BLaER1 (cell line): ENCODE measurements around the gene USP8.

Experiments used
- H3K27ac ChIP-seq: shearing (Covaris generic); formaldehyde crosslinking; 2 replicates; pipeline ENCODE4 v1.8.1; 2022
- H3K27me3 ChIP-seq: shearing (Covaris generic); formaldehyde crosslinking; 2 replicates; pipeline ENCODE4 v1.8.1; 2022
- H3K36me3 ChIP-seq: shearing (Covaris generic); formaldehyde crosslinking; 2 replicates; pipeline ENCODE4 v1.8.1; 2022
- H3K4me1 ChIP-seq: shearing (Covaris generic); formaldehyde crosslinking; 2 replicates; pipeline ENCODE4 v1.8.1; 2022
- H3K4me2 ChIP-seq: shearing (Covaris generic); formaldehyde crosslinking; 2 replicates; pipeline ENCODE4 v1.8.1; 2022
- H3K4me3 ChIP-seq: shearing (Covaris generic); formaldehyde crosslinking; 2 replicates; pipeline ENCODE4 v1.8.1; 2022
- H3K9ac ChIP-seq: shearing (Covaris generic); formaldehyde crosslinking; 2 replicates; pipeline ENCODE4 v1.8.1; 2022
- H3K9me3 ChIP-seq: shearing (Covaris generic); formaldehyde crosslinking; 2 replicates; pipeline ENCODE4 v1.8.1; 2022
- H4K20me1 ChIP-seq: shearing (Covaris generic); formaldehyde crosslinking; 2 replicates; pipeline ENCODE4 v1.8.1; 2022
- Cebpa-rat ChIP-seq: shearing (Covaris generic); IDR thresholded peaks from 2 replicates; pipeline ENCODE4 v1.8.1; 2022

USP8 gene

DNA sequence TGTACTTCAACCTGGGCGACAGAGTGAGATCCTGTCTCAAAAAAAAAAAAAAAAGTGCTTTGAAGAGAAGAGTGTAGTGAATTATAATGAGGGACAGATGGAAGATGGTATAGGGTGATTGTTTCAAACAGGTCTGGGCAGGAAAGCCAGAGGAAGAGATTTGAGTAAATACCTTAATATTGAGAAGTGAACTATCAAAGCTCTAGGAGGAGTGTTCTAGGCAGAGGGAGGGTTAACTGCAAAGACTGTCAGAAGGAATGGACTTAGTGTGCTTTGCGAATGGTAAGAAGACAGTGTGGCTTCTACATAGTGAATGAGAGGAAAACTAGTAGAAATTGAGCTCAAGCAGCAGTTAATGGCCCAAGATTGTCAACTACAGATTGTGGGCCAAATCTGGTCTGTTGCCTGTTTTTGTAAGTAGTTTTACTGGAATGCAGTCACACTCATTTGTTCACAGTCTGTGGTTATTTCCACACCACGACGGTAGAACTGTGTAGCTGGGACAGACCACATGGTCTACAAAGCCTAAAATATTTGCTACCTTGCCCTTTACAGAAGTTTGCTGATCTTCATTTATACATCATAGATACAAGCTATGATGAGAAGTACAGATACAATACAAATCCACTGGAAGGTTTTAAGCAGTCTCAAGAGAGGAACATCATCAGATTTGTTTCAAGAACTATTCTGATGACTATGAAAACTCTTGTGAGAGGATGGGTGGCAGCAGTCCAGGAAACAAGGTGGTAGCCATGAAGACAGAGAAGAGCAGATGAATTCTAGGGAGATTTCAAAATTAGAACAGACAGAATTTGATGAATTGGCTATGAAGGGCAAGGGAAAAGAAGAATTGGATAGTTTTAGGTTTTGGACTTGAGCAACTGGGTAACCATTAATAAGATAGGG lies 138.8 kb downstream of the USP8 start:
- Histone ChIP-seq H3K9ac (no peak overlapping the region), H3K4me1 (no peaks in the 10 kb centered on the region), H3K4me2 (no peak overlapping the region), H3K9me3 (no peaks in the 10 kb centered on the region), H3K4me3 (no peak overlapping the region), H4K20me1 (no peaks in the 10 kb centered on the region), H3K27me3 (no peaks in the 10 kb centered on the region), H3K27ac (no peak overlapping the region), H3K36me3 (peaks cover 89% of the 10 kb centered on the region)
- TF ChIP-seq Cebpa-rat: no peak

DNA sequence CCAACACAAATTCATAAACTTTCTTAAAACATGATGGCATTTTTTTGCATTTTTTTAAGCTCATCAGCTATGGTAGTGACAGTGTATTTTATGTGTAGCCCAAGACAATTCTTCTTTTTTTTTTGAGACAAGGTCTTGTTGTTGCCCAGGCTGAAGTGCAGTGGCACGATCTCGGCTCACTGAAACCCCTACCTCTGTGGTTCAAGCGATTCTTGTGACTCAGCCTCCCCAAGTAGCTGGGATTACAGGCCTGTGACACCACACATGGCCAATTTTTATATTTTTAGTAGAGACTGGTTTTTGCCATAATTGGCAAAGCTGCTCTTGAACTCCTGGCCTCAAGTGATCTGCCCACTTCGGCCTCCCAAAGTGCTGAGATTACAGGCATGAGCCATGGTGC lies 139.6 kb downstream of the USP8 start:
- no peak for TF ChIP-seq Cebpa-rat
- Histone ChIP-seq H3K4me3 (no peak overlapping the region), H3K36me3 (peaks cover 89% of the 10 kb centered on the region)

More for the DNA sequence above, 139.6 kb downstream of the USP8 start:
- H3K4me1 ChIP-seq: no peaks in the 10 kb centered on the region
- H3K9me3 ChIP-seq: no peaks in the 10 kb centered on the region
- H3K4me2 ChIP-seq: no peak overlapping the region
- H4K20me1 ChIP-seq: no peaks in the 10 kb centered on the region
- no peaks in the 10 kb centered on the region for H3K27me3 ChIP-seq
- no peak overlapping the region for H3K9ac ChIP-seq
- H3K27ac ChIP-seq: no peak overlapping the region
